Breast epithelium (tissue), 4 donors: ENCODE data around the gene LRP3. TPM values are rescaled to one million over a fixed set of nuclear protein-coding genes. Genes with fewer than 3 reads are reported as not detected.

Source experiments
- DNase-seq, 2 donors: peaks; one replicate each; pipeline ENCODE4 v3.0.0-alpha.2; 2019; ENCODE audit warnings: low spot score in 2 of 2
- H3K27ac ChIP-seq, 2 donors: fragments of 200-600 bp; sonication (generic) in 1 of 2; one replicate each; pipeline ENCODE4 v1.5.1; 2016 to 2019; ENCODE audit warnings: mild to moderate bottlenecking in 1 of 2
- H3K27me3 ChIP-seq, 2 donors: fragments of 200-600 bp; sonication (generic) in 1 of 2; one replicate each; pipeline versions ENCODE4 v1.5.1 to v1.6.0; 2017 to 2019; ENCODE audit warnings: control low read depth in 1 of 2, mild to moderate bottlenecking in 1 of 2
- H3K36me3 ChIP-seq: fragments of 200-600 bp; one replicate; pipeline ENCODE4 v1.5.1; 2019
- H3K4me1 ChIP-seq, 2 donors: fragments of 200-600 bp; sonication (generic); one replicate each; pipeline ENCODE4 v1.5.1; 2016 to 2019; ENCODE audit warnings: control low read depth in 1 of 2
- H3K4me3 ChIP-seq, 3 donors: fragments of 200-600 bp; sonication (generic); 1 replicate in 2 of 3; 2 replicates in 1 of 3; pipeline ENCODE4 v1.5.1; 2016 to 2019; ENCODE audit warnings: mild to moderate bottlenecking in 3 of 3, moderate library complexity in 2 of 3
- H3K9me3 ChIP-seq, 2 donors: fragments of 200-600 bp; sonication (generic) in 1 of 2; one replicate each; pipeline ENCODE4 v1.5.1; 2016 to 2019; ENCODE audit warnings: control low read depth in 1 of 2
- CTCF ChIP-seq, 3 donors: fragments of 450-650 bp; IDR thresholded peaks; one replicate each; pipeline ENCODE4 v1.5.1; 2016 to 2017; ENCODE audit warnings: antibody characterized with exemption in 3 of 3, mild to moderate bottlenecking in 3 of 3, moderate library complexity in 3 of 3
- POLR2A ChIP-seq: fragments of 450-650 bp; IDR thresholded peaks from one replicate; pipeline ENCODE4 v1.6.1; 2016; ENCODE audit warnings: antibody characterized with exemption, mild to moderate bottlenecking, moderate library complexity
- POLR2AphosphoS5 ChIP-seq, 3 donors: sonication (generic); formaldehyde crosslinking; IDR thresholded peaks; one replicate each; pipeline ENCODE4 v1.6.1; 2017; ENCODE audit warnings: antibody characterized with exemption in 3 of 3
- intact Hi-C: fragments of 100-400 bp; cut with DNase I; formaldehyde crosslinking; loops from one replicate; pipeline ENCODE4 v1.15.1; 2023; ENCODE audit warnings: low total_unique reads
- total RNA-seq, 3 donors: library from RNA; depleted of rRNA; stranded (reverse); fragments of >200 nt; gene quantifications; one replicate each; pipeline ENCODE4 v1.1.0, GENCODE V29; 2016

The LRP3 gene
- total RNA-seq, 3 donors from 2014 or later, result 15.1 to 29.5 (median 23.8) TPM

DNA sequence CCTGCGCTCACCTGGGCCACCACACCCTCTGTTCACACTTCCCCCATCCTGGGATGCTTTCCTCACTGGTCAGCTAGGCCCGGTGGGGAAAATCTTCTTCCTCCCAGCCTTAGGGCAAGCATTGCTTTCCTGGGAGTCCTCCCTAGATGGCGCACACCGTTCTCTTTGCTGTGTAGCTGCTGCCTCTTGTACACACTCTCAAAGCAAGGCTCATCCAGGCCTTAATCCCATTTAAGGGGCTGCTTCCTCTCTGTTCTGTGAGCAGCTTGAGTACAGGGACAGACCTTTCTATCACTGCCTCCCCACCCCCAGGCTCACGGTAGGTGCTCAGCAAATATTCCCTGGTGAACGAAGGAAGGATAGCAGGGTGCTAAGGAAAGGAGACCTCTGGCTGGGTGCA, 20.5 kb downstream of the LRP3 start:
- TF ChIP-seq POLR2A (no peak), POLR2AphosphoS5 (IDR thresholded peaks at IDR 0.05) (no peak), CTCF (IDR thresholded peaks at IDR 0.05) (no peak)
- H3K4me3 ChIP-seq, result no peak overlapping the region
- no peak for DNase-seq
- intact Hi-C loops, result no loop called here
- no peaks in the 10 kb centered on the region for H3K27me3 ChIP-seq
- no peak overlapping the region for H3K27ac ChIP-seq
- H3K9me3 ChIP-seq, result no peaks in the 10 kb centered on the region
- no peaks in the 10 kb centered on the region for H3K4me1 ChIP-seq
- no peaks in the 10 kb centered on the region for H3K36me3 ChIP-seq

GRCh38 chr19:33215438-33216197, 21.5 kb downstream of the LRP3 start:
- H3K27me3 ChIP-seq, result no peaks in the 10 kb centered on the region
- no peaks in the 10 kb centered on the region for H3K4me1 ChIP-seq
- no peaks in the 10 kb centered on the region for H3K36me3 ChIP-seq
- DNase-seq, result no peak
- H3K27ac ChIP-seq, result no peak overlapping the region
- no peak for TF ChIP-seq CTCF (IDR thresholded peaks at IDR 0.05)
- TF ChIP-seq POLR2AphosphoS5 (IDR thresholded peaks at IDR 0.05), result no peak
- TF ChIP-seq POLR2A, result no peak
- intact Hi-C loops, result no loop called here
- H3K9me3 ChIP-seq, result no peaks in the 10 kb centered on the region
- H3K4me3 ChIP-seq, result no peak overlapping the region

DNA sequence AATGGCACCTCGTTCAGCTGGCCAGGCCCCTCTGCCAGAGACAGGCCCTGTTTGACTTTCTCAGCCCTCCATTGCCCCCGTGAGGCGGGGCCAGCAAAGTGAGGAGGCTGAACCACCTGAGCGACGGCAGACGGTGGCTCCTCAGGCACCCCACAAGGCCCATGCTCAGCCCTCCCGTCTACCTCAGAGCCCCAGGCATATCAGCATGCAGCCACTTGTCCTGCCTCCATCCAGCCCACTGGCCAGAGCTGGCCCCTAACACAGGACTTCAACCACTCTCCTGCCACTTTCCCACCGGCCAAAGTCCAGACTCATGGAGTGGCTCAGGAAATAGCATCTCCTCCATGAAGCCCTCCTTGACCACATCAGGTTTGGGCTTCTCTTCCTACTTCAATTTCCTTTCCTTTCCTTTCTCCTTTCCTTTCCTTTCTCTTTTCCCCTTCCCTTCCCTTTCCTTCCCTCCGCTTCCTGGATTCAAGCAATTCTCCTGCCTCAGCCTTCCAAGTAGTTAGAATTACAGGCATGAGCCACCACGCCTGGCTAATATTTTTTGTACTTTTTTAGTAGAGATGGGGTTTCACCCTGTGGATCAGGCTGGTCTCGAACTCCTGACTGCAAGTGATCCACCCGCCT, 22.2 kb downstream of the LRP3 start:
- Histone ChIP-seq H3K36me3 (no peaks in the 10 kb centered on the region), H3K27me3 (no peaks in the 10 kb centered on the region), H3K4me1 (no peaks in the 10 kb centered on the region), H3K27ac (no peak overlapping the region), H3K9me3 (no peaks in the 10 kb centered on the region), H3K4me3 (no peak overlapping the region)
- intact Hi-C loops, result no loop called here
- no peak for TF ChIP-seq CTCF (IDR thresholded peaks at IDR 0.05)
- no peak for TF ChIP-seq POLR2A
- no peak for TF ChIP-seq POLR2AphosphoS5 (IDR thresholded peaks at IDR 0.05)
- DNase-seq, result no peak

DNA sequence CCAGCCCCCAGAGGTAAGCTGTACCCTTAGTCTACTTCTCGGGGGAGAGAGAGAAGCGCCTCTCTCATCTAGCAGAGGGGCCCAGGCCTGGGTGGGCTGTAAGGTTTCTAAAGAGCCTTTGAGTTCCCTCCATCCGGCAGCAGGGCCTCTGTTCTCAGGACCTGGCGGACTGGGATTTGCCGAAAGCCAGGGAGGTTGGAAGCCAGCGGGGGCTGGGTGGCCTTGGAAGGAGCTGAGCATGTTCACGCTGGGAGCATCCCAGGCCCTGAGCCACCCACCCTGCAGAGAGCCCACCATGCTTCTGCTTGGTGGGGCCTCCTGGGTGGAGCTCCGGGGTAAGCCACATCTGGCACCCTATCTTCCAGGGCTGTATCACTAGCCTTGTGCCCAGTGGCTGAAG, 23.8 kb downstream of the LRP3 start:
- TF ChIP-seq POLR2AphosphoS5 (IDR thresholded peaks at IDR 0.05) (no peak), CTCF (IDR thresholded peaks at IDR 0.05) (no peak), POLR2A (no peak)
- Histone ChIP-seq H3K27me3 (no peaks in the 10 kb centered on the region), H3K36me3 (no peaks in the 10 kb centered on the region), H3K27ac (no peak overlapping the region), H3K4me3 (no peak overlapping the region), H3K4me1 (no peaks in the 10 kb centered on the region), H3K9me3 (no peaks in the 10 kb centered on the region)
- no peak for DNase-seq
- intact Hi-C loops, result no loop called here

DNA sequence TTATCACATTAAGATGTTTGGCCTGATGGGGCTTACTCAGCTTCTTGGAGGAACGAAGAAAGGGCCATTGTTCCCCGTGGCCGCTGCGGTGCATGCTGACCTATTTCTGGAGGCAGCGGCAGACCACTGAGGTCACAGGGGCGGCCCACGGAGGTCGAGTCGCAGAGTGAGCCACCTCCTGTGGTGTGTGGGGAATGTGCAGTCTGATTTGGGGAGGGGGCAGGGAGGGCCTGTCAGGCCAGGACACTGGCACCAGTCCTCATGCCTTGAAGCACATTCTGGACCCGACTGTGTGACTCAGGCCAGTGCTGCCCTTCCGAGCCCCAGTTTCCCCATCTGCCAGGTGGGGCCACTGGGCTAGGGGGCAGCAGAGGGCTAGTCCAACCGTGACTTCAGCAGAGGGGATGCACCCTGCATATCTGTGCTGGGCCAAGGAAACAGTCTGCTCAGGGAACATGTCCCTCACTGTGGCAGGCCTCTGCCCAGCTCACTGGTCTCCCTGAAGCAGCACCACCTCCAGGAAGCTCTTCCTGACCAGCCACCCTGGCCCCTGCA, 25.2 kb downstream of the LRP3 start:
- Histone ChIP-seq H3K36me3 (no peaks in the 10 kb centered on the region), H3K27ac (no peak overlapping the region), H3K4me3 (no peak overlapping the region), H3K9me3 (no peaks in the 10 kb centered on the region), H3K4me1 (no peaks in the 10 kb centered on the region), H3K27me3 (no peaks in the 10 kb centered on the region)
- no peak for TF ChIP-seq POLR2A
- TF ChIP-seq POLR2AphosphoS5 (IDR thresholded peaks at IDR 0.05), result no peak
- no peak for TF ChIP-seq CTCF (IDR thresholded peaks at IDR 0.05)
- intact Hi-C loops, result no loop called here
- DNase-seq, result no peak
